ENCODE results near the gene CDNF.

The CDNF gene

GRCh38 chr10:14800397-14800796 lies 37.4 kb downstream of the CDNF start:
- in situ Hi-C loops (cut with MboI; ENCODE audit: low sequenced_read_pairs) = no loop called here

DNA sequence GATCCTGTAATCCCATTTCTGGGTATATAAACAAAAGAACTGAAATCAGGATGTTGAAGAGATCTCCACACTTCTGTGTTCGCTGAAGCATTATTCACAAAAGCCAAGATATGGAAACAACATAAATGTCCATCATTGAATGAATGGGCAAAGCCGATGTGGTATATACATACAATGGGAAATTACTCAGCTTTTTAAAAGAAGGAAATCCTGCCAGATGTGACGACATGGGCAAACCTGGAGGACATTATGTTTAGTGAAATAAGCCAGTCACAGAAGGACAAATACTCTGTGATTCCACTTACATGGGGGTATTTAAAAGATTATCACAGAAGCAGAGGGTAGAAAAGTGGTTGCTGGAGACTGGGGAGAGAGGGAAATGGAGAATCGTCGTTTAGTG lies 39.2 kb downstream of the CDNF start:
- in situ Hi-C loops (cut with MboI; ENCODE audit: low sequenced_read_pairs) = no loop called here

DNA sequence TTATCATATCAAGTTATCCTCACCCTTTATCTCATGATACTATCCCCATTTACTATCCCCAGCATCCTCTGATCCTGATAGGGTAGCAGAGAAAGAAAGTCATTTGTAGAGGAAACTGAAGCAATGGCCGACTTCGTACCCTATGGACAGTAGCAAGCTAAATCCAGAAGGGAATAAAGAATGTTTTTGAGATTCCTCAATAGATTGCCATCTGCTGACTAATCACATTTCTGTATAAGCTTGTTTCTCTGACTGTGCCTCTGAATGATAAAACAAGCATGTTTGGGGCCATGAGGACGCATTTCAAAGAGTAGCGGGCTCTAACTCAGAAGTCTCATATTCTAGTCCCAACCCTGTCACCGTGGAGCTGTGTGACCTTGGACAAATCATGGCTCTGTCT lies 49.9 kb downstream of the CDNF start:
- in situ Hi-C loops (cut with MboI; ENCODE audit: low sequenced_read_pairs) = no loop called here

DNA sequence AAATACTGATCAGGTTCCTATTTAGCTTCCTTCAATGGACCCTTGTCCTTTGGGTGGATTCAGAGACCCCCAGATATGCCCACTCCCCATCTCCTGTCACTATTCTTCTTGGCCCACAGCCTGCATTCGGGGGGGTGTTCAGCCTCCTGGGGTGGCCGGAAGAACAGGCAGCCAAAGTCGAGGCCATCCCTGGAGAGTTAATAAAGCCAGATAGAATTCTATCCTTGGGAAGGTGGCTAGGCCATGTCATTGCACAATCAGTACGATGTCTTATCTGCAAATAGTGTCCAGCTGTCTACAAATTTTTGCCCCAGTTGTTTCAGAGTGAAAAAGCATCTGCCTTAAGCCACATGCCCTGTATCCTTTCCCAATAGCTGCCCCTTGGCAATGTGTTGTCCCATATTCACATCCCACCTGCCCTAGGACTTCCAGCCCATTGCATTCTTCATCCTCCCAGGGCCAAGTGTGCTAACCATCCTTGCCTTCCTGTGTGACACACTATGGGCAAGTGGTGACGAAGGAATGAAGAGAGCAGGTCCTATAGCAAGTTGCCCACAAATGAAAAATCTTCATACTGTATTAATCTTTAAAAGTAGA lies 53.3 kb downstream of the CDNF start:
- in situ Hi-C loops (cut with MboI; ENCODE audit: low sequenced_read_pairs) = no loop called here

- in situ Hi-C loops (cut with MboI; ENCODE audit: low sequenced_read_pairs) = no loop called here
Observed at GRCh38 chr10:14782691-14783363, 55.0 kb downstream of the CDNF start.

- in situ Hi-C loops (cut with MboI; ENCODE audit: low sequenced_read_pairs) = no loop called here
Observed at GRCh38 chr10:14781763-14782162, 56.1 kb downstream of the CDNF start.

DNA sequence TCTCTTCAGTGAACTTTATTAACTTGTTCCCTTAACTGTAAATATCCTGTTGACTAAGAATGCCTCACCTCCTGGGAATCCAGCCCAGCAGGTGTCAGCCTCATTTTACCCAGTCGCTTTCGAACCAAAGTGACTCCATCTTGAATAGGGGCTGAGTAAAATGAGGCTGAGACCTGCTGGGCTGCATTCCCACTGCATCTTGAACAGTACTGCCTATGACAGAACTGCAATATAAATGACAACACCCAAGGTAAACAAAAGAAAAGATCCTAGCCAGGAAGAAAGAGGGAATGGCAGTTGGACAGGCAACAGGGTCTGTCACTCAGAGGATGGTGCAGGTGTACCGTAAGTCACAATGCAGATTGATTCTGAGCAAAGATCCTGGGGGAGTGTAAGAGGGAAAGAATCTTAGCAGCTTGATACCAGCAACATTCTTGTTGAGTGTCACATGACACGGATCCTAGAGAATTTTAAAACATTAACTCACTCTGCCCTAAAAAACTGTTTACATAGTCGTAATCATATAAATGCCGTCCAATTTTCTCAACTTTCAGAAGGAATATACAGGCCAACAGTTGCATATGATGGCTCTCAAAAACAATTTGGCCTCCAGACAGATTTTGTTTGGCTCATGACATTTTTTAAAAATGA lies 58.7 kb downstream of the CDNF start:
- in situ Hi-C loops (cut with MboI; ENCODE audit: low sequenced_read_pairs) = no loop called here

- in situ Hi-C loops (cut with MboI; ENCODE audit: low sequenced_read_pairs) = no loop called here
Observed at GRCh38 chr10:14776546-14776945, 61.3 kb downstream of the CDNF start.

DNA sequence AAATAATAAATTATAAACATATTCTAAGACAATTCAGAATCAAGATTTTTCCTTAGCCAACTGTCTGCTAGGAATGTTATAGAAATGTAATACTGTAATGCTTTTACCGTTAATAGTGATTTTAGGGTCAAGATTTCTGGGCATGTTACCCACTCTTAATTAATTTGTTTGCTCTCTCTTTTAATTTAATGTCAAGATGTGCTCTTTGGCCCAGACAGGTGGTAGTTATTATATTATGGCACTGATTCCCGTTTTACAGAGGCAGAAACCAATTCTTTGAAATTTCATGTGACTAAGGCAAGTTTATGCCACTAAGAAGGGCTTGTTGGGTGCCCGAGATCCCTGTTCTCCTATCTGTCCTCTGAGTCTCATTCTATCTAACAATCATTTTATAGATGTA lies 62.2 kb downstream of the CDNF start:
- in situ Hi-C loops (cut with MboI; ENCODE audit: low sequenced_read_pairs) = no loop called here

DNA sequence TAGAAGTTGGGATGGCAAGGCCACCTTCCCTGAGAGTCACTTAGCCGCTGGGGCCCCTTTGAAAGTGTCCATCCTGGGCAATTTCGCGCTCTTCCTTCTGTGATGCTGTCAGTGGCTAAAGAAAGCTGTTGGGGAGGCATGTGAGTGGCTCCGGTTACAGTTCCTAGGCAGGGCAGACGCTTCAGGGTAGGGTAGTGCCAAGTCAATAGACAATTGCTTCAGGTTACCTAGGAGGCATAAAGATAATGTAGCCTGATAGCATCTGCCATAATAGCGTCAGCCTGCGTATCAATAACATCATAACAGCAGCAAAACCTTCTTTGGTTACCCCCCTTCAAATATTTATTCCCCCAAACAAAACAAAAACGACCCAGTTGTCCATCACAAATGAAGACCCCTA lies 63.0 kb downstream of the CDNF start, which contains the start of gene FAM107B:
FAM107B (minus strand) TSS at position 101 of the 400 bp plus-strand sequence. CDS start 234 bp downstream, outside the sequence.
- in situ Hi-C loops (cut with MboI; ENCODE audit: low sequenced_read_pairs) = no loop called here

- in situ Hi-C loops (cut with MboI; ENCODE audit: low sequenced_read_pairs) = no loop called here
Observed at GRCh38 chr10:14774214-14774580, 63.6 kb downstream of the CDNF start.

- in situ Hi-C loops (cut with MboI; ENCODE audit: low sequenced_read_pairs) = no loop called here
Observed at GRCh38 chr10:14773551-14774213, 64.2 kb downstream of the CDNF start.

DNA sequence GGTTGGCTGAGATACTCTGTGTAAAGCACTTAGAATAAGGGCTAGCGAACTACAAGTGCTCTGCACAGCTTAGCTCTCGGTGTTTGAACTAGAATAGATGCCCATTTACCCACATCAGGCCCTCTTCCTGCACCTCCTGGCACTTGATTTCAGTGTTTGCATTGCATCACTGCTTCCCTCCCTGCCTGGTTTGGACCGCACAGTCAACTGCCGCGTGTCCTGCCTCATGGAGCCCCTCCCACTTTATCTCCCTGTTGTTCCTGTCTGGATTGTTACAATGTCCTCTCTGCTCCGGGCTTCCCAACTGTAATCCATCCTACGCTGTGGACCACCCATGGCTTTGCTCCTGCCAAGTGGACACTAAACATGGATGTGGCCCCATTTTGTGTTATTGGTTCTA lies 65.4 kb downstream of the CDNF start:
- in situ Hi-C loops (cut with MboI; ENCODE audit: low sequenced_read_pairs) = no loop called here

GRCh38 chr10:14770927-14771326 lies 66.9 kb downstream of the CDNF start:
- in situ Hi-C loops (cut with MboI; ENCODE audit: low sequenced_read_pairs) = no loop called here

Measured in HL-60/S4 treated with phorbol 12-myristate 13-acetate at 8.2 ng/mL for 4 days and 3 days (cell line).